ENCODE measurements around the gene BFSP2.

Gene BFSP2

DNA sequence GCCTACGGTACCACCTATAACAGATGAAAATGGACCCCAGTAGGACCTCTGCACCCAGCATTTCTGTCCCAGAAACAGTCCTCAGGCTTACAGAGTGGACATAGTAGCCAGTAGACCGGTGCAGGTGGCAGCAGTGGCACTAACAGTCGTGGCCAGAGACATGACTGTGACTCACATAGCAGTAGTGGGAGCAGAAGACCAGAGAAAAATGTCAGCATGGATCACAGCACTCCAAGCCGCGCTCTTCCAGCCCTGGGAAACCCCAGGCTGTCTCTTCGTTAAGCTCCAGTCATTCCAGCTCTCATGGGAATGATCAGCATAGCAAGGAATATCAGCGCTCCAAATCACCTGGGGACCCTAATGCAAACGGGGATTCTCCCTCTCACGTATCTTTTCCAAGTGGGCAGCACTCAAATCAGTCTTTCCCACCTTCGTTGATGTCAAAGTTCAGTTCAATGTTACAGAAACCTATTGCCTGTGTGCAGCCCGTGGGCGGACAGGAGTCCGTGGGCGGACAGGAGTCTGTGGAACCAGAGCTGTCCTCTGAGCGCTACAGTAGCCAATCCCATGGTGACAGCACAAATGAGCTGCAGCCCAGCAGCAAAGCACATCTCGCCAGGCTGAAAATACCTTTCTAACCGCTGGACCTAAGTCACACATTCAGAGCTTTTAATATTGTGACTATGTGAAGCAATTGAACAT is 10.5 kb downstream of the BFSP2 start:
- TF ChIP-seq, protein P1, sequence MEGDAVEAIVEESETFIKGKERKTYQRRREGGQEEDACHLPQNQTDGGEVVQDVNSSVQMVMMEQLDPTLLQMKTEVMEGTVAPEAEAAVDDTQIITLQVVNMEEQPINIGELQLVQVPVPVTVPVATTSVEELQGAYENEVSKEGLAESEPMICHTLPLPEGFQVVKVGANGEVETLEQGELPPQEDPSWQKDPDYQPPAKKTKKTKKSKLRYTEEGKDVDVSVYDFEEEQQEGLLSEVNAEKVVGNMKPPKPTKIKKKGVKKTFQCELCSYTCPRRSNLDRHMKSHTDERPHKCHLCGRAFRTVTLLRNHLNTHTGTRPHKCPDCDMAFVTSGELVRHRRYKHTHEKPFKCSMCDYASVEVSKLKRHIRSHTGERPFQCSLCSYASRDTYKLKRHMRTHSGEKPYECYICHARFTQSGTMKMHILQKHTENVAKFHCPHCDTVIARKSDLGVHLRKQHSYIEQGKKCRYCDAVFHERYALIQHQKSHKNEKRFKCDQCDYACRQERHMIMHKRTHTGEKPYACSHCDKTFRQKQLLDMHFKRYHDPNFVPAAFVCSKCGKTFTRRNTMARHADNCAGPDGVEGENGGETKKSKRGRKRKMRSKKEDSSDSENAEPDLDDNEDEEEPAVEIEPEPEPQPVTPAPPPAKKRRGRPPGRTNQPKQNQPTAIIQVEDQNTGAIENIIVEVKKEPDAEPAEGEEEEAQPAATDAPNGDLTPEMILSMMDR (conservative IDR thresholded peaks at IDR 0.05; ENCODE audit: low read depth), result no peak
- POLR2A ChIA-PET (ENCODE audit: low non-redundant PET), result no interaction called here
- no peak for DNase-seq (ENCODE audit: low spot score)
- CTCF ChIA-PET, result interaction anchor here (0.6 kb wide), 2 partner anchors 55 to 692 kb away, joined by 3 read pairs; no protein-coding TSS in a partner anchor
- H3K27ac ChIP-seq, result no peak overlapping the region

DNA sequence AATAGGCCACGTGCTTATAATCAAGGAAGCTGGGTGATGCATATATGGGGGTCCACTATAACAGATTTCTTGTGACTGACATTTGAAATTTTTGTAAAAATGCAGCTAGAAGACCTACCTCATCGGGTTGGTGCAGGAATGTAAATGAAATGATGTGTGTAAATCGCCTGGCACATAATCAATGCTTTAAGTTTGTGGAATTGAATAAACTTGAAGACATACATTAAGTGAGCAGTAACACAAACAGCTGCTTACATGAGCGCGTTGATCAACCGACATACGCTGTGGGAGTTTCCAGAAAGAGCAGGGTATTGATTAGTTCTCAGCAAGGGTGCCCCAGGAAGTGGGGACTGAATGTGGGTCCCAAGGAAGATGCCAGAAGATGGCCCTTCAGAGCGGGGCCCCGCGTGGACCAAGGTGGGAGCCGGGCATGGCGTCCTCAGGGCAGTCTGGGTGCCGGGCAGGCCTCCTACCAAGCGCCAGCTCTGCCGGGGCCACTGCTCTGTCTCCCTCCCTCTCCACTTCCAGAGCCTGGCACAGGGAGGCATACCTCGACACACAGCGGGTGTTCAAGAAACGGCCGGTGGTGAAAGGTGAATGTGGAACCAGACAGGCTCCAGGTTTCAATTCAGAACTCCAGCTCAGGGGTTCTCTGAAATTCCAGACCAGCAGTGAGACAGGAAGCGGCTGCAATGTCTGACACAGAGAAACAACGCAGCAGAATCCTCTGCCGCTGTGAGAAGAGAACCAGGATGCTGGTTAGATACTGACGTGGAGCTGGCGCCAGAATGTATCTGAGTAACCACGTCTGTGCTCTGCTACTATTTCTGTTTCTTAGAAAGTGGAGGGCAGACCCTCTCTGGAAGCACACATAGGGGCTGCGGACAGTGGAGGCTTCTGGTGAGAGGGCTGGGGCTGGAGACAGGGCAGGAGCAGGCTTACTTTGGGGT is 12.6 kb downstream of the BFSP2 start:
- TF ChIP-seq, protein P1 (conservative IDR thresholded peaks at IDR 0.05; ENCODE audit: low read depth), result no peak
- no peak overlapping the region for H3K27ac ChIP-seq
- no peak for DNase-seq (ENCODE audit: low spot score)
- ChIA-PET POLR2A (ENCODE audit: low non-redundant PET) (no interaction called here), CTCF (no interaction called here)

DNA sequence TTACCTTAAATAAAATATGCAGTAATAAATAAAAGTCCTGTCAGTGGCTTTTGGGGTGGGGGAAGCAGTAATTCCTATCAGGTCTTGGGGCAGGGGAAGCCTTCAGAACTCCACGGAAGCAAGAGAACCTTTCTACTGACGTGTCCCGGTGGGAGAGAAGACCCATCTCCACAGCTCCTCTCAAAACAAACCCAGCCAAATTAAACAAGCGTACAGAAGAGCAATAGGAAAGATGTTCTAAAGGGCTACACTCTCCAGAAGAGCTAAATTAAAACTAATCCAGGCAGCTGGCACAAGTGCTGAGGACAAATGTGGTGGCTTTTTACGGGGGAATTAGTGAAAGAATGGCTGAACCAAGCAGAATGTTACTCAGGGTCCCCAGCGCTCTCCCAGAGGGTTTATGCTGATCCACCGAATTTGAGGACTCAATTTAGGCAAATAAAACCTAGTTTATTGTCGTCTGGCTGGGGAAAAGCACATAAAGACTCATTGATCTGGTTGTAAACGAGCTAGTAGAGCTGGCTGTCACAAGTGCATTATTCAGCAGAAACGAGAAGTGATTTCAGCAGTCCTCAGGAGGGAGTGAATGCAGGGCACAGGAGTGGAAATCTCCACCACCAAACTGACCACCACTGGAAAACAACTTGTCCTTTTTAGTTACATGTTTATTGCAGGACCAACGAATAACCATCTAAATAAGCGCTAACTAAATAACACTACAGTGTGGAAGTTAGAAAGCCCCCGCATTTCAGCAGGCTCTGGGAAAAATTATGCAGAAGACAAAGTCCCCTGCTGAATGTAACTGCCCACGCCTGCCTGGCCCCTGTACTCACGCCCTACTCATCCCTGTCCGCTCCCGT is 13.5 kb downstream of the BFSP2 start:
- no peak overlapping the region for H3K27ac ChIP-seq
- ChIA-PET CTCF (interaction anchor here (0.6 kb wide), 1 partner anchor 11 kb away, joined by 3 read pairs; no protein-coding TSS in a partner anchor), POLR2A (ENCODE audit: low non-redundant PET) (no interaction called here)
- TF ChIP-seq, protein P1 (conservative IDR thresholded peaks at IDR 0.05; ENCODE audit: low read depth), result no peak
- no peak for DNase-seq (ENCODE audit: low spot score)

DNA sequence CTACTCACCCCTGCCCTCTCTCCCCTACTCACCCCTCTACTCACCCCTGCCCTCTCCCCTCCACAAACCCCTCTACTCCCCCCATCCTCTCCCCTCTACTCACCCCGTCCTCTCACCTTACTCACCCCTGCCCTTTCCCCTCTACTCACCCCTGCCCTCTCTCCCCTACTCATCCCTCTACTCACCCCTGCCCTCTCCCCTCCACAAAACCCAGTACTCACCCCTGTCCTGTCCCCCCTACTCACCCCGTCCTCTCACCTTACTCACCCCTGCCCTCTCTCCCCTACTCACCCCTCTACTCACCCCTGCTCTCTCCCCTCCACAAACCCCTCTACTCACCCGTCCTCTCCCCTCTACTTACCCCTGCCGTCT is 14.2 kb downstream of the BFSP2 start:
- POLR2A ChIA-PET (ENCODE audit: low non-redundant PET), result no interaction called here
- CTCF ChIA-PET, result no interaction called here
- no peak overlapping the region for H3K27ac ChIP-seq
- TF ChIP-seq, protein P1 (conservative IDR thresholded peaks at IDR 0.05; ENCODE audit: low read depth), result no peak
- DNase-seq (ENCODE audit: low spot score), result no peak

DNA sequence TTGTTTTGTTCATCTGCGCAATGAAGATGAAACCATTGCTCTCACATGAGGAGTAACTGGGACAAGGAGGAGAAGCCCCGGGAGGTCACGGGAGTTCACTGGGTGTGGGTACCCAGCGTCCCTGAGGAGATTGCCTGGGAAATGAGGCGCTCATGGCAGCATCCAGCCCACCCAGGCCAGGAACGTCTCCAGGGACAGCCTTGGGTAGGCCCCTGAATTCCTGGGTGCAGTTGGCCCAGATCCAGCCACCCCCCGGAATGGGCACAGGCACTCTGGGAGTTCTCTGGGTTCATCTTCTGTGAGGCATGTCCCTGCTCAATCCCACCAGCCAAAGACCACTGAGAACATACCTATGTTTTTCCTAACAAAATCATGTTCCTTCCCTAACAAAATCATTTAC is 18.5 kb downstream of the BFSP2 start:
- TF ChIP-seq, protein P1 (conservative IDR thresholded peaks at IDR 0.05; ENCODE audit: low read depth), result no peak
- POLR2A ChIA-PET (ENCODE audit: low non-redundant PET), result no interaction called here
- no peak overlapping the region for H3K27ac ChIP-seq
- CTCF ChIA-PET, result no interaction called here
- DNase-seq (ENCODE audit: low spot score), result no peak
